ENCODE results near the gene TFDP1.

The TFDP1 gene

DNA sequence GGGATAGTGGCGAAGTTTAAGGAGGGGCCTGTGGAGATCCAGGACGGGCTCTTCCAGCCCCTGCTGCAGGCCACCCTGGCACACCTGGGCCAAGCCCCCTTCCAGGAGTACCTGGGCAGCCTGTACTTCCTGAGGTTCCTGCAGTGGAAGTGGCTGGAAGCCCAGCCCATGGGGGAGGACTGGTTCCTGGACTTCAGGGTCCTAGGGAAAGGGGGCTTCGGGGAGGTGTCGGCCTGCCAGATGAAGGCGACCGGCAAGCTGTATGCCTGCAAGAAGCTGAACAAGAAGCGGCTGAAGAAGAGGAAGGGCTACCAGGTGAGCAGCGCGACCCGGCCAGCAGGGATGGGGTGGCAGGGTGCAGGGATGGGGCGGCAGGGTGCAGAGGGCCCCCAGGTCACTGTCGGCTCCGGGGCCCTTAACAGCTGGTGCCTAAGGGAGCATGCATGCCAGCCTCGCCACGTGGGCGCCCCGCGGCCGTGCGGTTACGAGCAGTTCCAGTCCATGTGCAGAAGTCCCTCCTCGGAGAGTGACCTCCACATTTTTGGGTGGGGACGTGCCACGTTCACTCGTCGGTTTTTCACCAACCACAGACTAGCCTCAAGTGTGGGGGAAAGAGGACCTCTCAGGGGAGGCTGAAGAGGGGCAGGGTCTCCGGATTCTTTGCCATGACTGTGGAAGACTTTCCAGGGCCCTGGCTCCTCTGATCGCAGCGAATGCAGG is 83.4 kb downstream of the TFDP1 start:
- DNase-seq, result no peak

DNA sequence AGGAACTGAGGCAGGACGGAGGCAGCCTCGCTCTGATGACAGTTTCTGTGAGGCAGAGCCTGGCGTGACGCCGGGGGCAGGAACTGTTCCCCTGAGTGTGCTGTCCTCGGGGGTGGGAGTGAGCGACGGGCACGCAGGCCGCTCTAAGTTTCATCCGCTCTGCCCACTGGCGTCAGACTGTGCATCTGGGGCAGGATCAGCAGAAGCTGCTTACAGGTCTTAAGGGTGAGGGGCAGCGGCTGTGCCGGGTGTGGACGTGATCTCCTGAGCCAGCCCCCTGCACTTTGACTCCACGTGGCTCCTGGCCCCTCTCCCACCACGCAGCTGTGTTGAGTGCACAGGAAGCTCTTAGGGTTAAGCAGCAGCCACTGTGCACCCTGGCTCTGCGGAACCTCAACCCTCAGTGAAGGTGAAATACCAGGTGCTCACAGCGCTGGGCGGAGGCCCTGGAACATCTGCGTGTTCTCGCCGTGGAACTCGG is 84.0 kb downstream of the TFDP1 start:
- DNase-seq, result no peak

DNA sequence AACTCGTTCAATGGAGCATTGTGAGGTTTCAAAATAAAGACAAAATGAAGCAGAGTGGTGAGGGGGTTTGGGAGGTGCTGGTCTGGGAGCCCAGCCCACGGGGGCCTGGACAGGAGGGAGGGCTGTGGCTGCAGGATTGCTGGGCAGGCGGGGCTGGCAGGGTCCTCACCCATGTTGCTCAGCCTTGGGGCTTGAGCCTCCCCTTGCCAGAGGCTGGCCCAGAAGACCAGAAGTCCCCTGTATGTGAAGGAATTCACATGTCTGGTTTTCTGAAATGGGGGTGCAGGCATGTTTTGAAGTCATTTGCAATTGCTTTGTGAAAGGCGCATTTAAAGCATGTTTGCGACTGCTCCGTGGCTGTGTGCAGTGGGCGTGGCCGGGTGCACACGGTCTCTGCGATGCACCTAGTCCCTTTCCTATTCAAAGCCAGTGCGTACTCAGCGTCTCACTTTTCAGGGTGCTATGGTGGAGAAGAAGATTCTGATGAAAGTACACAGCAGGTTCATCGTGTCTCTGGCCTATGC is 84.7 kb downstream of the TFDP1 start:
- no peak for DNase-seq

DNA sequence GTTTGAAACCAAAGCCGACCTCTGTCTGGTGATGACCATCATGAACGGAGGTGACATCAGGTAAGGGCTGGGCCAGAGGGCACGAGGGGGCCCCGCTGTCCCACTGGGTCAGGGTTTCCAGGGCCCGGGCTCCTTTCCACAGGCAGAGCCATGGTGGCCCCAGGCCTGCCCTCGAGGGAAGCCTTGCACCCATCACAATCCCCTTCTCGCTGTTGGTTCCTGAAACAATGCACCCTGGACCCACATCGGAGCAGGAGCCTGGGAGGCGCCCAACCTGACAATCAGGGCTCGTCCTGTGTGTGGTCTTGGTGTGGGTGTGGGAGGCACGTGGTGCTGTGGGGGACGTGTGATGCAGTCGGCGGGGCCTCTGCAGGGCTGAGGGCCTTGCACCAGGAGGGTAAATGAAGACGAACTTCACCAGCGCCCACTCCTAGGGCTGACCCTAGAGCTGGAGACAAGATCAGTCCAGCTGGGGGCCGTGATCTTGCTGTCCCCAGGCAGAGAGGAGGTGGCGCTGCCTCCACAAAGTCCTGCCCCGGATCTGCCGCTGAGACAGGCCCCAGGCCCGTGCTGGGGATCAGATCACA is 85.3 kb downstream of the TFDP1 start:
- no peak for DNase-seq

DNA sequence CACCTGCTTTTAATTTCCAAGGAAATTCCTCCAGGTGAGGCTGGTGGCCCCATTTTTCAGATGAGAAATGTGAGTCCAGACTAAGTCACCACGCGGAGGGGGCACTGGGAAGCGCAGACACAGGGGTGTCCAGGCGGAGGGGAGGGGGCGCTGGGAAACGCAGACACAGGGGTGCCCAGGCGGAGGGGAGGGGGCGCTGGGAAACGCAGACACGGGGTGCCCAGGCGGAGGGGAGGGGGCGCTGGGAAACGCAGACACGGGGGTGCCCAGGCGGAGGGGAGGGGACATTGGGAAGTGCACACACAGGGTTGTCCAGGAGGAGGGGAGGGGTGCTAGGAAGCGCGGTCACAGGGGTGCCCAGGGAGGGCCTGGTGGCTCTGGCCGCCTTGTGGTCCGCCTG is 86.0 kb downstream of the TFDP1 start:
- no peak for DNase-seq

DNA sequence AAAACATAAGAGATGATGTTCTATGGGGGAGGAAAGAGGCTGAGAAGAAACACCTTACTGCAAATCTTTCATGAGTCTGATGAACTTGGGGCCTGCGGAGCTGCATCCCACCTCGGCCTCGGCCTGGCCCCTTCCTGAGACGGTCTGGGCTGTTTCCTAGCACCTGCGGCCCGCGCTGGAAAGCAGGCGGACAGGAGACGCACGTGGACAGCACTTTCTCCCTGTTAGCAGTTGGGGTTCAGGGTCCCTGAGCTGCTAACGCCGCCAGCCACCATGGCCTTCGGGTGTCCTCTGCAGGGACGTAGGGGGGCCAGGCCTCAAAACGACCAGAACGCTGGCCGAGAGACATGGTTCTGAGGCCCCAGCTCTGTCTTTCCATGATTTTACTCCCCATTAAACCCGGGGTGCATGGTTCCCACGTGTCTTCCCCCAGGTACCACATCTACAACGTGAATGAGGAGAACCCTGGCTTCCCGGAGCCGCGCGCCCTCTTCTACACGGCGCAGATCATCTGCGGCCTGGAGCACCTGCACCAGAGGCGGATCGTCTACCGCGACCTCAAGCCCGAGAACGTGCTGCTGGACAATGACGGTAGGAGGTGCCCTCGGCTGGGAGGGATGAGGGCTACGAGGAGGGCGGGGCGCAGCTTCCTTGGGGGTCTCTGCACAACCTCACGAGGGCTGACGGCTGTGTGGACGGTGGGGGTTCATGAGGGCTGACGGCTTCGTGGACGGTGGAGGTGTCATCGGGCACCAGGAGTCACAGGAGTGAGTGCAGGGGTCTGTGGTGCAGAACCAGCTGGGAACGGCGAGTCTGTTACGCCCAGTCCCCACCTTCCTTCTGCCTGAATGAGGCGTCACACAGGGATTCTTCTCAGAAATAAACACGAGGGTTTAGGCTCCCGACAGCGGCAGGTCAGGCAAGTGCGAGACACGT is 86.8 kb downstream of the TFDP1 start:
- no peak for DNase-seq

DNA sequence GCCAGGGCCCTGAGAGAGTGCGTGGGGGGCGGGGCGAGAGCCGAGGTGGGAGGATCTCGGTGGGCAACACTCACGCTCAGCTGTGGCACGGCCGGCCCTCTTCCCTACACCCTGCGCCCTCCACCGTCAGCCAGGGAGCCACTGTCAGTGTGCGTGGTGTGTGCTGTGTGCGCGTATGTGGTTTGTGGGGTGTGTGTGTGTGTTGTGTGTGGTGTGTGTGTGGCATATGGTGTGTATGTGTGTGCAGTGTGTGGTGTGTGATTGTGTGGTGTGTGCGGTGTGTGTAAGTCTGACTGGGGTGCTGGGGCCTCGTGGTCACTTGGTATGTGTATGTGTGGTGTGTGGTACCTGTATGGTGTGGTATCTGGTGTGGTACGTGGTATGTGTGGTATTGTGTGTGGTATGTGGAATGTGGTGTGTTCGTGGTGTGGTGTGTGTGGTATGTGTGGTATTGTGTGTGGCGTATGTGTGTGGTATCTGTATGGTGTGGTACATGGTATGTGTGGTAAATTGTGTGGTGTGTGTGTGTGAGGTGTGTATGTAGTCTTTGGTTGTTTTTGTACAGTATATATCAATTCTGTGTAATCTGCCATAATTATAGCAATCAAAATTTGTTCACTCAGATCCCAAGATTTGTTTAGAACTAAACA is 87.6 kb downstream of the TFDP1 start:
- no peak for DNase-seq

All from EL (cell line).